Measurements from ENCODE around the gene ITIH4. TPM values are rescaled to one million over a fixed set of nuclear protein-coding genes. Genes with fewer than 3 reads are reported as not detected.

ITIH4 gene
- total and polyA plus RNA-seq, 7 donors = 1.3 to 90.8 (median 29.2) TPM

GRCh38 chr3:52845691-52846431 lies 15.4 kb upstream of the ITIH4 start:
- H3K4me1 ChIP-seq = peaks cover 88% of the 10 kb centered on the region
- peak in 1 of 2 donors; percentile 60 for DNase-seq
- no peaks in the 10 kb centered on the region for H3K27me3 ChIP-seq (ENCODE audit: insufficient read depth in 3 of 3, low read length in 2 of 3)
- H3K4me3 ChIP-seq = peak overlapping the region; percentile 0
- ATAC-seq = peak in 1 of 4 donors; percentile 20
- peak; percentile 40 for TF ChIP-seq CTCF (IDR thresholded peaks at IDR 0.05)
- intact Hi-C loops (cut with DNase I) = no loop called here
- WGBS, 3 donors = 35 to 66% (median 40%) methylated on average over 6 to 7 of the region's 7 CpGs
- no peaks in the 10 kb centered on the region for H3K9me3 ChIP-seq
- H3K27ac ChIP-seq = peak overlapping the region; percentile 97
- H3K36me3 ChIP-seq (ENCODE audit: insufficient read depth in 1 of 2, low read depth in 1 of 2) = peaks cover 0 to 13% of the 10 kb centered on the region in 2 donors

GRCh38 chr3:52845157-52845556 lies 14.7 kb upstream of the ITIH4 start:
- Histone ChIP-seq H3K4me1 (peaks cover 93% of the 10 kb centered on the region), H3K36me3 (ENCODE audit: insufficient read depth in 1 of 2, low read depth in 1 of 2) (peaks cover 0 to 19% of the 10 kb centered on the region in 2 donors), H3K27ac (peak overlapping the region; percentile 97), H3K9me3 (no peaks in the 10 kb centered on the region), H3K4me3 (peak overlapping the region; percentile 24), H3K27me3 (ENCODE audit: insufficient read depth in 3 of 3, low read length in 2 of 3) (no peaks in the 10 kb centered on the region)
- TF ChIP-seq CTCF (IDR thresholded peaks at IDR 0.05) = no peak
- WGBS, 3 donors = 7 to 21% (median 17%) methylated on average over 6 of the region's 6 CpGs
- ATAC-seq (peak; percentile 59 to 74 (median 62)), DNase-seq (peak; percentile 65 to 87)
- intact Hi-C loops (cut with DNase I) = no loop called here

- peak in 1 of 2 donors; percentile 71 for DNase-seq
- H3K36me3 ChIP-seq (ENCODE audit: insufficient read depth in 1 of 2, low read depth in 1 of 2) = peaks cover 0 to 17% of the 10 kb centered on the region in 2 donors
- peak; percentile 31 to 46 (median 39) for ATAC-seq
- H3K4me3 ChIP-seq = peak overlapping the region; percentile 24
- peaks cover 94% of the 10 kb centered on the region for H3K4me1 ChIP-seq
- no peak for TF ChIP-seq CTCF (IDR thresholded peaks at IDR 0.05)
- peak overlapping the region; percentile 97 for H3K27ac ChIP-seq
- intact Hi-C loops (cut with DNase I) = no loop called here
- H3K9me3 ChIP-seq = no peaks in the 10 kb centered on the region
- no peaks in the 10 kb centered on the region for H3K27me3 ChIP-seq (ENCODE audit: insufficient read depth in 3 of 3, low read length in 2 of 3)
- 47 to 74% (median 55%) methylated on average over 18 of the region's 18 CpGs for WGBS, 3 donors
Measured at GRCh38 chr3:52844290-52844975, 14.0 kb upstream of the ITIH4 start.

GRCh38 chr3:52843881-52844280 lies 13.4 kb upstream of the ITIH4 start:
- no peak for TF ChIP-seq CTCF (IDR thresholded peaks at IDR 0.05)
- H3K27ac ChIP-seq = peak overlapping the region; percentile 97
- no peaks in the 10 kb centered on the region for H3K9me3 ChIP-seq
- WGBS, 3 donors = 65 to 73% (median 67%) methylated on average over 2 of the region's 2 CpGs
- no peak overlapping the region for H3K4me3 ChIP-seq
- H3K36me3 ChIP-seq (ENCODE audit: insufficient read depth in 1 of 2, low read depth in 1 of 2) = peaks cover 0 to 19% of the 10 kb centered on the region in 2 donors
- peaks cover 94% of the 10 kb centered on the region for H3K4me1 ChIP-seq
- no peaks in the 10 kb centered on the region for H3K27me3 ChIP-seq (ENCODE audit: insufficient read depth in 3 of 3, low read length in 2 of 3)
- ATAC-seq = no peak
- peak in 1 of 2 donors; percentile 19 for DNase-seq
- intact Hi-C loops (cut with DNase I) = loop anchor here in 1 of 2 donors (2.0 kb wide), 1 partner anchor 49 kb away; no protein-coding TSS in a partner anchor
